Tracheal epithelial cell (primary cell): ENCODE measurements around the gene KMT2C. TPM values are rescaled to one million over a fixed set of nuclear protein-coding genes. Genes with fewer than 3 reads are reported as not detected.

ENCODE experiments used
- total RNA-seq: library from RNA; depleted of rRNA; stranded (reverse); fragments of >200 nt; gene quantifications from 2 replicates; pipeline ENCODE4 v1.2.1, GENCODE V29; 2014

Gene KMT2C
- 18.1 and 24.3 TPM in 2 replicates for total RNA-seq

GRCh38 chr7:152435384-152436110, at the start of gene KMT2C:
TSS of gene KMT2C (minus strand) at chr7:152436003. CDS start at chr7:152435786, 217 bp downstream.

Other genes starting within 250 kb of the KMT2C start
- under 0.01 and 0.48 TPM in 2 replicates for gene XRCC2, start 240.1 kb upstream of the KMT2C start, total RNA-seq